HepG2 (cell line): ENCODE measurements around the gene PDS5B. TPM values are rescaled to one million over a fixed set of nuclear protein-coding genes. Genes with fewer than 3 reads are reported as not detected.

Source experiments
- ATAC-seq: fragments of 200-7000 bp; cut with Tn5 transposase; 3 replicates; pipeline ENCODE4 v1.9.1; 2020; ENCODE audit warnings: mild to moderate bottlenecking, moderate library complexity
- BruUV-seq: library from RNA; stranded (reverse); fragments of 400-500 nt; replicated peaks from 2 replicates; lab custom pipeline; 2021; lab: Mats Ljungman, UMichigan
- CTCF ChIA-PET: fragments of 300-600 bp; formaldehyde crosslinking; extraction: SDS; loops from one replicate; lab custom pipeline; 2021; ENCODE audit warnings: low total read pairs, inconsistent platforms, low intra/inter-chr PET ratio; lab: Yijun Ruan, JAX
- POLR2A ChIA-PET: fragments of 350-600 bp; sonication (Branson Sonifier 250); formaldehyde crosslinking; loops from one replicate; lab custom pipeline; 2020; ENCODE audit warnings: antibody characterized with exemption, inconsistent platforms; lab: Yijun Ruan, JAX
- DNase-seq: peaks from one replicate; pipeline ENCODE4 v3.0.0-alpha.2; 2015; ENCODE audit warnings: low spot score
- FAIRE-seq: peaks from 3 replicates; lab custom pipeline; 2011; peaks lifted over from hg19 to GRCh38; lab: Jason Lieb, UNC
- H2AFZ ChIP-seq: one replicate; pipeline ENCODE4 v1.6.1; 2011; ENCODE audit warnings: low read length, inconsistent platforms
- H3K27ac ChIP-seq: fragments of 300-600 bp; 3 replicates; pipeline ENCODE4 v1.8.0; 2011; ENCODE audit warnings: mixed run types, mild to moderate bottlenecking, mixed read lengths, low read length, inconsistent platforms; ENCODE audit not compliant: insufficient read depth; ENCODE audit errors: extremely low read length
- H3K27me3 ChIP-seq, 2 experiments: fragments of 200-600 bp in 1 of 2; 2 replicates in 1 of 2; 3 replicates in 1 of 2; pipeline versions ENCODE4 v1.6.0 to v1.8.0; 2011; ENCODE audit warnings: low read length in 2 of 2, mild to moderate bottlenecking in 2 of 2, moderate library complexity in 2 of 2, inconsistent platforms in 1 of 2; ENCODE audit not compliant: insufficient read depth in 2 of 2, control insufficient read depth in 1 of 2
- H3K36me3 ChIP-seq, 2 experiments: fragments of 200-600 bp in 1 of 2; replicated peaks in 1 of 2; 2 replicates in 1 of 2; 3 replicates in 1 of 2; pipeline versions ENCODE4 v1.5.1 to v1.8.0; 2011; ENCODE audit warnings: low read length in 2 of 2, inconsistent platforms in 1 of 2; ENCODE audit not compliant: insufficient read depth in 2 of 2, control insufficient read depth in 1 of 2
- H3K4me1 ChIP-seq: 2 replicates; pipeline ENCODE4 v1.5.1; 2012; ENCODE audit warnings: low read length, inconsistent platforms; ENCODE audit not compliant: insufficient read depth
- H3K4me2 ChIP-seq: 2 replicates; pipeline ENCODE4 v1.6.0; 2011; ENCODE audit warnings: low read depth, low read length, inconsistent platforms
- H3K4me3 ChIP-seq, 3 experiments: fragments of 200-600 bp in 1 of 3; sonication (generic), shearing (Covaris generic) in 1 of 3; replicated peaks in 1 of 3; 2 replicates each; pipeline ENCODE4 v1.5.1; 2011 to 2016; ENCODE audit warnings: low read length in 3 of 3, inconsistent platforms in 2 of 3, low read depth in 2 of 3, mild to moderate bottlenecking in 2 of 3, control low read depth in 1 of 3, mixed read lengths in 1 of 3; ENCODE audit not compliant: insufficient read depth in 1 of 3
- H3K79me2 ChIP-seq: one replicate; pipeline ENCODE4 v1.6.1; 2011; ENCODE audit warnings: low read length, inconsistent platforms; ENCODE audit not compliant: insufficient read depth
- H3K9ac ChIP-seq: 2 replicates; pipeline ENCODE4 v1.6.0; 2011; ENCODE audit warnings: mild to moderate bottlenecking, low read depth, low read length, inconsistent platforms; ENCODE audit not compliant: insufficient read depth
- H3K9me3 ChIP-seq: 2 replicates; pipeline ENCODE4 v1.5.1; 2012; ENCODE audit warnings: mild to moderate bottlenecking, low read length
- H4K20me1 ChIP-seq: 2 replicates; pipeline ENCODE4 v1.6.0; 2011; ENCODE audit warnings: inconsistent platforms, mild to moderate bottlenecking, low read length, moderate library complexity; ENCODE audit not compliant: insufficient read depth
- BATF2 ChIP-seq: sonication (generic); formaldehyde crosslinking; IDR thresholded peaks from 2 replicates; pipeline ENCODE4 v1.8.0; 2022; ENCODE audit warnings: mild to moderate bottlenecking, missing genetic modification reagents, moderate library complexity
- FOXJ3 ChIP-seq: sonication (generic); formaldehyde crosslinking; IDR thresholded peaks from 2 replicates; pipeline ENCODE4 v1.4.0; 2020; ENCODE audit warnings: missing genetic modification reagents, mild to moderate bottlenecking, borderline replicate concordance
- JUNB ChIP-seq: sonication (generic); formaldehyde crosslinking; IDR thresholded peaks from 2 replicates; pipeline ENCODE4 v1.8.0; 2022; ENCODE audit warnings: missing genetic modification reagents, mild to moderate bottlenecking, borderline replicate concordance
- KDM5A ChIP-seq: fragments of 200-600 bp; sonication (generic); IDR thresholded peaks from 2 replicates; pipeline ENCODE4 v1.7.0; 2018; ENCODE audit warnings: antibody characterized with exemption, mild to moderate bottlenecking, low read length, borderline replicate concordance
- KDM6A ChIP-seq: IDR thresholded peaks from 2 replicates; pipeline ENCODE4 v1.6.1; 2016; ENCODE audit warnings: low read depth
- MAX ChIP-seq: IDR thresholded peaks from 2 replicates; pipeline ENCODE4 v1.6.1; 2012; ENCODE audit warnings: inconsistent platforms
- MED1 ChIP-seq: sonication (generic); formaldehyde crosslinking; IDR thresholded peaks from 2 replicates; pipeline ENCODE4 v1.4.0; 2020; ENCODE audit warnings: missing genetic modification reagents
- MXD4 ChIP-seq: IDR thresholded peaks from 2 replicates; pipeline ENCODE4 v1.6.1; 2016; ENCODE audit warnings: mild to moderate bottlenecking, missing biosample characterization, missing genetic modification reagents
- NFKB2 ChIP-seq: sonication (generic); formaldehyde crosslinking; IDR thresholded peaks from 2 replicates; pipeline ENCODE4 v1.4.0; 2020; ENCODE audit warnings: missing genetic modification reagents, borderline replicate concordance
- SNAI1 ChIP-seq: sonication (generic); formaldehyde crosslinking; IDR thresholded peaks from 2 replicates; pipeline ENCODE4 v1.5.0; 2020; ENCODE audit warnings: mild to moderate bottlenecking, missing genetic modification reagents, borderline replicate concordance
- STAG1 ChIP-seq: sonication (generic); formaldehyde crosslinking; IDR thresholded peaks from 2 replicates; pipeline ENCODE4 v1.4.0; 2020; ENCODE audit warnings: missing genetic modification reagents
- THYN1 ChIP-seq: sonication (generic); formaldehyde crosslinking; IDR thresholded peaks from 2 replicates; pipeline ENCODE4 v1.8.1; 2023; ENCODE audit warnings: low read depth, mild to moderate bottlenecking, moderate library complexity, missing genetic modification reagents, borderline replicate concordance
- ZBTB8A ChIP-seq: sonication (generic); formaldehyde crosslinking; IDR thresholded peaks from 2 replicates; pipeline ENCODE4 v1.4.0; 2020; ENCODE audit warnings: mild to moderate bottlenecking, low read depth, missing genetic modification reagents, borderline replicate concordance
- ZNF143 ChIP-seq: sonication (generic); formaldehyde crosslinking; IDR thresholded peaks from 2 replicates; pipeline ENCODE4 v1.4.0; 2020; ENCODE audit warnings: missing genetic modification reagents
- ZNF207 ChIP-seq: fragments of 450-650 bp; IDR thresholded peaks from 2 replicates; pipeline ENCODE4 v1.6.1; 2016; ENCODE audit warnings: antibody characterized with exemption, borderline replicate concordance
- ZNF607 ChIP-seq: sonication (generic); formaldehyde crosslinking; IDR thresholded peaks from 2 replicates; pipeline ENCODE4 v1.5.1; 2020; ENCODE audit warnings: missing genetic modification reagents, mild to moderate bottlenecking, borderline replicate concordance
- ZNF704 ChIP-seq: sonication (generic); formaldehyde crosslinking; IDR thresholded peaks from 2 replicates; pipeline ENCODE4 v1.8.1; 2023; ENCODE audit warnings: mild to moderate bottlenecking, inconsistent platforms, moderate library complexity, missing genetic modification reagents, borderline replicate concordance
- ZNF740 ChIP-seq: sonication (generic); formaldehyde crosslinking; IDR thresholded peaks from 2 replicates; pipeline ENCODE4 v1.4.0; 2020; ENCODE audit warnings: missing genetic modification reagents
- ZNF761 ChIP-seq: sonication (generic); formaldehyde crosslinking; conservative IDR thresholded peaks from 2 replicates; pipeline ENCODE4 v1.4.0; 2020; ENCODE audit warnings: mild to moderate bottlenecking, missing genetic modification reagents
- WGBS: methylation state at CpG from one replicate; pipeline ENCODE4 v1.1.6; 2017; ENCODE audit warnings: low lambda C conversion rate; 5-methylcytosine and 5-hydroxymethylcytosine counted together
- in situ Hi-C: cut with HindIII; loops from 2 replicates; pipeline ENCODE4 v1.10.0; 2017; ENCODE audit warnings: low pct_unique_long_range_greater_than_20kb; ENCODE audit not compliant: extremely low pct_ligation_motif_present
- intact Hi-C: fragments of 100-400 bp; cut with micrococcal nuclease; formaldehyde crosslinking; loops from one replicate; pipeline ENCODE4 v1.10.0; 2022; ENCODE audit not compliant: unreplicated experiment
- polyA plus RNA-seq, 8 experiments: library from polyadenylated mRNA; depleted of rRNA in 3 of 8; stranded (reverse) in 7 of 8; unstranded in 1 of 8; fragments of >200 nt; fragmentation: Illumina TruSeq in 4 of 8; extraction: Trizol in 4 of 8; gene quantifications; 2 replicates each; pipeline versions ENCODE4 v1.2.1 to v1.2.3, GENCODE V29; 2011 to 2016; ENCODE audit warnings: low read depth in 4 of 8, missing spikeins in 1 of 8, mixed read lengths in 1 of 8; ENCODE audit not compliant: insufficient read depth in 1 of 8
- total RNA-seq, 5 experiments: library from RNA; depleted of rRNA; stranded (reverse); fragments of >200 nt; fragmentation: Illumina TruSeq; extraction: Trizol; gene quantifications; 2 replicates each; pipeline ENCODE4 v1.2.3, GENCODE V29; 2016; ENCODE audit warnings: low read depth in 1 of 5

The PDS5B gene
- total and polyA plus RNA-seq, 2 of the 13 experiments (the other 11 are each of a cell fraction or from before 2014, with no cell fraction given) = 5.8 to 24.6 TPM

- H4K20me1 ChIP-seq = no peaks in the 10 kb centered on the region
- no peak overlapping the region for H2AFZ ChIP-seq
- POLR2A ChIA-PET = no interaction called here
- intact Hi-C loops = no loop called here
- no peaks in the 10 kb centered on the region for H3K79me2 ChIP-seq
- CTCF ChIA-PET = no interaction called here
- TF ChIP-seq KDM6A (CRISPR knock-in tag) (no peak), MXD4 (no peak), SNAI1 (CRISPR knock-in tag) (no peak), KDM5A (no peak), NFKB2 (no peak), ZNF761 (CRISPR knock-in tag) (no peak), THYN1 (no peak), JUNB (CRISPR knock-in tag) (no peak)
- TF ChIP-seq, all 625 proteins: peak for 0
- DNase-seq (no peak), FAIRE-seq (no peak), ATAC-seq (no peak)
- peaks cover 19% of the 10 kb centered on the region for H3K4me1 ChIP-seq
- no peaks in the 10 kb centered on the region for H3K9me3 ChIP-seq
- H3K27ac ChIP-seq = no peak overlapping the region
- no peaks in the 10 kb centered on the region for H3K27me3 ChIP-seq
- no peak overlapping the region for H3K4me3 ChIP-seq
- no peak overlapping the region for H3K9ac ChIP-seq
- in situ Hi-C loops = loop anchor here (25.0 kb wide), 1 partner anchor 641 kb away; no protein-coding TSS in a partner anchor
- no peak overlapping the region for H3K4me2 ChIP-seq
- 29% methylated on average over 1 of the region's 1 CpG for WGBS
- no TSS peak for BruUV-seq
- no peaks in the 10 kb centered on the region for H3K36me3 ChIP-seq
These were observed 32.5 kb upstream of the PDS5B start for GRCh38 chr13:32553720-32554119.

GRCh38 chr13:32555613-32556012 lies 30.6 kb upstream of the PDS5B start:
- BruUV-seq = no TSS peak
- Histone ChIP-seq H3K4me2 (no peak overlapping the region), H3K4me1 (peaks cover under 1% of the 10 kb centered on the region), H3K79me2 (no peaks in the 10 kb centered on the region), H3K27me3 (no peaks in the 10 kb centered on the region), H3K9me3 (peaks cover 3% of the 10 kb centered on the region; the same call in 1 of the 2 replicates), H3K36me3 (no peaks in the 10 kb centered on the region), H3K27ac (no peak overlapping the region), H2AFZ (no peak overlapping the region), H3K4me3 (no peak overlapping the region), H4K20me1 (no peaks in the 10 kb centered on the region), H3K9ac (no peak overlapping the region)
- ChIA-PET CTCF (no interaction called here), POLR2A (no interaction called here)
- WGBS = 44% methylated on average over 2 of the region's 2 CpGs
- ATAC-seq = no peak
- DNase-seq = no peak
- intact Hi-C loops = no loop called here
- in situ Hi-C loops = loop anchor here (25.0 kb wide), 1 partner anchor 643 kb away; no protein-coding TSS in a partner anchor
- FAIRE-seq = no peak
- TF ChIP-seq ZNF607 (CRISPR knock-in tag) = no peak
- no peak for TF ChIP-seq BATF2 (CRISPR knock-in tag)
- no peak for TF ChIP-seq MED1 (CRISPR knock-in tag)
- TF ChIP-seq ZNF740 (CRISPR knock-in tag) = no peak
- TF ChIP-seq ZNF143 (CRISPR knock-in tag) = no peak
- no peak for TF ChIP-seq ZNF207
- TF ChIP-seq STAG1 = no peak
- no peak for TF ChIP-seq FOXJ3
- TF ChIP-seq ZNF704 = no peak
- no peak for TF ChIP-seq MAX
- no peak for TF ChIP-seq ZBTB8A (CRISPR knock-in tag)
